Measurements from ENCODE around the gene RRAD. TPM values are rescaled to one million over a fixed set of nuclear protein-coding genes. Genes with fewer than 3 reads are reported as not detected.

Gene RRAD
- total and polyA plus RNA-seq, 2 experiments from 2014 or later, result 0.22 to 0.70 TPM

DNA sequence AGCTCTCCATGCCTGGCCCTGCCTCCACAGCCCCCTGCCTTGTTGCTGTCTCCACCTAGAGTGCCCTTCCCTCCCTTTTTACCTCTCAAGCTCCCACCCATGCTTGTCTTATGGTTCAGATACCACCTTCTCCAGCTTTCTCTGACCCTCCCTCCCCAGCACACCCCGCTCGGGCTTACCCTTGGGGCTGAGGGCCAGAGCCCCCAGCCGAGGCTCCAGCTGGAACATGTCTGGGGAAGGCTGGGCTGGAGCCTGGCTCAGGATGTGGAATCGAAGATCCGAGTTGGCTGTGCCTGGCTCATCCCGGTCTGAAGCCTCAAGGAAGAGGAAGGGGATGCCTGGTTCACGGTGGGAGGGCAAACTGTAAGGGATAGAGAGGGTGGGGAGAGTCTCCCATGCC is 10.3 kb downstream of the RRAD start:
- no peak overlapping the region for H3K27ac ChIP-seq
- H3K9me3 ChIP-seq (ENCODE audit: low read depth), result no peaks in the 10 kb centered on the region
- no peak overlapping the region for H2AFZ ChIP-seq
- no peak for DNase-seq
- TF ChIP-seq EZH2phosphoT487 (IDR thresholded peaks at IDR 0.05; ENCODE audit: insufficient read depth, low read depth) (no peak), EZH2 (IDR thresholded peaks at IDR 0.05; ENCODE audit: insufficient read depth, poor library complexity, severe bottlenecking) (no peak)
- H3K4me1 ChIP-seq (ENCODE audit: insufficient read depth), result no peaks in the 10 kb centered on the region
- in situ Hi-C loops (cut with MboI), result no loop called here
- H3K36me3 ChIP-seq (ENCODE audit: low read depth), result no peaks in the 10 kb centered on the region
- H3K9ac ChIP-seq, result no peak overlapping the region
- no peaks in the 10 kb centered on the region for H4K20me1 ChIP-seq (ENCODE audit: insufficient read depth)
- 53 to 63% methylated on average over 7 of the region's 7 CpGs for WGBS, 2 experiments (ENCODE audit: low coverage in 1 of 2, low lambda C conversion rate in 2 of 2, missing lambda C conversion rate in 2 of 2)
- H3K9me2 ChIP-seq (ENCODE audit: insufficient read depth), result no peaks in the 10 kb centered on the region
- peaks cover 15% of the 10 kb centered on the region for H3K27me3 ChIP-seq (replicated peaks; ENCODE audit: insufficient read depth)
- no peak overlapping the region for H3K4me2 ChIP-seq (ENCODE audit: unreplicated experiment)
- no peak overlapping the region for H3K4me3 ChIP-seq
- no peaks in the 10 kb centered on the region for H3F3A ChIP-seq (ENCODE audit: insufficient read depth)
- H3K79me2 ChIP-seq (ENCODE audit: insufficient read depth), result no peaks in the 10 kb centered on the region

DNA sequence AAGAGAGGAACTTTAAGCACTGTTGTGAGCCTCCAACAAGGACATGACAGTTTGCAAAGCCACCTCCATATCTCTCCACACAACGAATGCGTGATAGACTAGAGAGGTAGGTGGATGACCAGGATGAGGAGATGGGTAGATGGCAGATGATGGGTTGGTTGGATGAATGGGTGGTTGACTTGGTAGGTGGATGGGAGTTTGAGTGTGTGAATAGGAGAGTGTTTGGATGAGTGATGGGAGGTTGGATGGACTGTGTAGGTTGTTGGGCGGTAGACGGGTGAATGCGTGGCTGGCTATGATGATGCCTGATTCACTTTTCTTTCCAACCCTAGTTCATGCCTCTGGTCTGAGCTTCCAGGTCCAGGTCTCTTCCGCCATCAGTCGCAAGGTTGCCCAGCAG is 10.8 kb downstream of the RRAD start:
- no peaks in the 10 kb centered on the region for H3K4me1 ChIP-seq (ENCODE audit: insufficient read depth)
- no peak for TF ChIP-seq EZH2phosphoT487 (IDR thresholded peaks at IDR 0.05; ENCODE audit: insufficient read depth, low read depth)
- TF ChIP-seq EZH2 (IDR thresholded peaks at IDR 0.05; ENCODE audit: insufficient read depth, poor library complexity, severe bottlenecking), result no peak
- H3K4me3 ChIP-seq, result no peak overlapping the region
- H3K36me3 ChIP-seq (ENCODE audit: low read depth), result no peaks in the 10 kb centered on the region
- in situ Hi-C loops (cut with MboI), result no loop called here
- no peak overlapping the region for H2AFZ ChIP-seq
- WGBS, 2 experiments (ENCODE audit: low coverage in 1 of 2, low lambda C conversion rate in 2 of 2, missing lambda C conversion rate in 2 of 2), result 80 to 87% methylated on average over 7 of the region's 7 CpGs
- H3K4me2 ChIP-seq (ENCODE audit: unreplicated experiment), result no peak overlapping the region
- no peaks in the 10 kb centered on the region for H3F3A ChIP-seq (ENCODE audit: insufficient read depth)
- H3K9me2 ChIP-seq (ENCODE audit: insufficient read depth), result no peaks in the 10 kb centered on the region
- H3K9me3 ChIP-seq (ENCODE audit: low read depth), result no peaks in the 10 kb centered on the region
- H4K20me1 ChIP-seq (ENCODE audit: insufficient read depth), result no peaks in the 10 kb centered on the region
- peaks cover 13% of the 10 kb centered on the region for H3K27me3 ChIP-seq (replicated peaks; ENCODE audit: insufficient read depth)
- no peak overlapping the region for H3K27ac ChIP-seq
- DNase-seq, result no peak
- no peaks in the 10 kb centered on the region for H3K79me2 ChIP-seq (ENCODE audit: insufficient read depth)
- H3K9ac ChIP-seq, result no peak overlapping the region

DNA sequence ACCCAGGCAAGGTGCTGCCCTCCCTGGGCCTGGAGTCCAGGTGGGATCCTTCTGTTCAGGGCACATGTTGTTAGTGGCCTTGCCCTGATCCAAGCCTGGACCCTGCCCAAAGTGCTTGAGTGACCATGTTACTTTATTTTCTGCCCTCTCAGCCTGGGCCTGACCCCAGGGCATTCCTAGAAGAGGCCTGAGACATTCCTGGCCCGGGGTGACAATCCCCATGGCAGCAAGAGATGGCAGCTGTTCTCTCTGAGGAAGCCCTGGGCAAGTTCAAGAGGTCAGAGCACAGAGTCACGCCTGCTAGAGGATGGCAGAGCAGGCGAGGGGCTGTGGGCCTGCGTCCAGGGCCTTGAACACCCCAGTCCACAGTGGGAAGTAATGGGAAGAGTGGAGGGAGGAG is 11.6 kb downstream of the RRAD start:
- Histone ChIP-seq H3K4me3 (no peak overlapping the region), H2AFZ (no peak overlapping the region), H4K20me1 (ENCODE audit: insufficient read depth) (no peaks in the 10 kb centered on the region), H3K27me3 (replicated peaks; ENCODE audit: insufficient read depth) (peaks cover 5% of the 10 kb centered on the region; the same call in 1 of the 2 replicates), H3K4me2 (ENCODE audit: unreplicated experiment) (no peak overlapping the region), H3K4me1 (ENCODE audit: insufficient read depth) (no peaks in the 10 kb centered on the region), H3K9me3 (ENCODE audit: low read depth) (no peaks in the 10 kb centered on the region), H3K79me2 (ENCODE audit: insufficient read depth) (no peaks in the 10 kb centered on the region), H3K27ac (no peak overlapping the region), H3K36me3 (ENCODE audit: low read depth) (no peaks in the 10 kb centered on the region), H3K9me2 (ENCODE audit: insufficient read depth) (no peaks in the 10 kb centered on the region), H3K9ac (no peak overlapping the region), H3F3A (ENCODE audit: insufficient read depth) (no peaks in the 10 kb centered on the region)
- TF ChIP-seq EZH2 (IDR thresholded peaks at IDR 0.05; ENCODE audit: insufficient read depth, poor library complexity, severe bottlenecking), result no peak
- no peak for TF ChIP-seq EZH2phosphoT487 (IDR thresholded peaks at IDR 0.05; ENCODE audit: insufficient read depth, low read depth)
- no peak for DNase-seq
- in situ Hi-C loops (cut with MboI), result no loop called here
- 56 to 57% methylated on average over 4 of the region's 4 CpGs for WGBS, 2 experiments (ENCODE audit: low coverage in 1 of 2, low lambda C conversion rate in 2 of 2, missing lambda C conversion rate in 2 of 2)

DNA sequence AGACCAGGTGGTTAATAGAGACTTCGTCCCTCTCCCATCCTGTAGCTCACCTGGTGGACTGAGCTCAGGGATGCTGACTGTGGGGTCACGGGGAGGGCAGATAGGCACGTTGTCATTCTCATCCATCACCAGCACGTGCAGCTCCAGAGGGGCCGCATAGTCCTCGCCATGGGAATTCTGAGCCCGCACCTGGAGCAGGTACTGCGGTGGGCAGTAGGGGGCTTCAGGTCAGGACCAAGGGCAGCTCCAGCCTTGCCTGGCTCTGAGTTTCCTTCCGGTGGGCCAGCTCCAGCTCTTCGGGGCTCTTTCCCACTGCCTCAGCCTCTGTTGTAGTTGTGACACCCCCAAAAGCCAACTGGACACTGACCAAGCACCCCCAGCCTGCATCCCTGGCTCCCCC is 12.3 kb downstream of the RRAD start:
- no peak overlapping the region for H2AFZ ChIP-seq
- no peak overlapping the region for H3K27ac ChIP-seq
- no peak for DNase-seq
- in situ Hi-C loops (cut with MboI), result no loop called here
- no peak overlapping the region for H3K4me2 ChIP-seq (ENCODE audit: unreplicated experiment)
- H3K79me2 ChIP-seq (ENCODE audit: insufficient read depth), result no peaks in the 10 kb centered on the region
- H3K4me1 ChIP-seq (ENCODE audit: insufficient read depth), result no peaks in the 10 kb centered on the region
- H4K20me1 ChIP-seq (ENCODE audit: insufficient read depth), result no peaks in the 10 kb centered on the region
- H3K9me2 ChIP-seq (ENCODE audit: insufficient read depth), result no peaks in the 10 kb centered on the region
- 23 to 28% methylated on average over 10 of the region's 10 CpGs for WGBS, 2 experiments (ENCODE audit: low coverage in 1 of 2, low lambda C conversion rate in 2 of 2, missing lambda C conversion rate in 2 of 2)
- H3K36me3 ChIP-seq (ENCODE audit: low read depth), result no peaks in the 10 kb centered on the region
- no peaks in the 10 kb centered on the region for H3F3A ChIP-seq (ENCODE audit: insufficient read depth)
- H3K9ac ChIP-seq, result no peak overlapping the region
- peaks cover 5% of the 10 kb centered on the region; the same call in 1 of the 2 replicates for H3K27me3 ChIP-seq (replicated peaks; ENCODE audit: insufficient read depth)
- no peak for TF ChIP-seq EZH2 (IDR thresholded peaks at IDR 0.05; ENCODE audit: insufficient read depth, poor library complexity, severe bottlenecking)
- TF ChIP-seq EZH2phosphoT487 (IDR thresholded peaks at IDR 0.05; ENCODE audit: insufficient read depth, low read depth), result no peak
- H3K9me3 ChIP-seq (ENCODE audit: low read depth), result no peaks in the 10 kb centered on the region
- H3K4me3 ChIP-seq, result no peak overlapping the region

DNA sequence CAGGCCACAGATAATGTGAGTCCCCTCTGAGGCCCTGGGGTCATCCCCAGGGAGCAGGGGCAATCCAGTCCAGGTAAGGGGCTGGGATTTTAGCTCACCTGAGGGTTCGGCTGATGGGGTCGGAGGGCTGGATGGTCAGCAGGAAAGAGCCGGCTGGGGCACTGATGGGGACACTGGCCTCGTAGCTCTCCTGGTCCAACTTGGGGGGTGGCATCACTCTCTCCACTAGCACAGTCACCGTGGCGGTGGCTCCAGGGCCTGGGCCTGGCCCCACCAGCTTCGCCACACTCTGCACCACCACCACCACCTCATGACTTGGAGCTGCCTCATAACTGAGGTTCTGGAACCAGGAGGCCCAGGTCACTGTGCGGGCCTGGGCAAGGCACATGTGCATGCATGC is 13.5 kb downstream of the RRAD start:
- Histone ChIP-seq H3K27me3 (replicated peaks; ENCODE audit: insufficient read depth) (peaks cover 5% of the 10 kb centered on the region; the same call in 1 of the 2 replicates), H3K4me1 (ENCODE audit: insufficient read depth) (no peaks in the 10 kb centered on the region)
- TF ChIP-seq EZH2phosphoT487 (IDR thresholded peaks at IDR 0.05; ENCODE audit: insufficient read depth, low read depth), result no peak
- TF ChIP-seq EZH2 (IDR thresholded peaks at IDR 0.05; ENCODE audit: insufficient read depth, poor library complexity, severe bottlenecking), result no peak

More for the DNA sequence above, 13.5 kb downstream of the RRAD start:
- Histone ChIP-seq H3K27ac (no peak overlapping the region), H3K79me2 (ENCODE audit: insufficient read depth) (no peaks in the 10 kb centered on the region), H3K4me3 (no peak overlapping the region), H4K20me1 (ENCODE audit: insufficient read depth) (no peaks in the 10 kb centered on the region), H3K4me2 (ENCODE audit: unreplicated experiment) (no peak overlapping the region), H3K36me3 (ENCODE audit: low read depth) (no peaks in the 10 kb centered on the region), H3K9me2 (ENCODE audit: insufficient read depth) (no peaks in the 10 kb centered on the region), H3F3A (ENCODE audit: insufficient read depth) (no peaks in the 10 kb centered on the region), H3K9ac (no peak overlapping the region), H3K9me3 (ENCODE audit: low read depth) (no peaks in the 10 kb centered on the region), H2AFZ (no peak overlapping the region)
- no peak for DNase-seq
- in situ Hi-C loops (cut with MboI), result no loop called here
- 88 to 92% methylated on average over 8 of the region's 8 CpGs for WGBS, 2 experiments (ENCODE audit: low coverage in 1 of 2, low lambda C conversion rate in 2 of 2, missing lambda C conversion rate in 2 of 2)
